C4-2B (cell line): ENCODE data around the gene IMPACT.

Experiments
- ZFX ChIP-seq: fragments of 450-650 bp; IDR thresholded peaks from 2 replicates; pipeline ENCODE4 v1.6.1; 2017
- TF ChIP-seq, protein P1 (sequence below): fragments of 450-650 bp; conservative IDR thresholded peaks from 2 replicates; pipeline ENCODE4 v1.5.1; 2017; ENCODE audit warnings: mild to moderate bottlenecking

DNA sequence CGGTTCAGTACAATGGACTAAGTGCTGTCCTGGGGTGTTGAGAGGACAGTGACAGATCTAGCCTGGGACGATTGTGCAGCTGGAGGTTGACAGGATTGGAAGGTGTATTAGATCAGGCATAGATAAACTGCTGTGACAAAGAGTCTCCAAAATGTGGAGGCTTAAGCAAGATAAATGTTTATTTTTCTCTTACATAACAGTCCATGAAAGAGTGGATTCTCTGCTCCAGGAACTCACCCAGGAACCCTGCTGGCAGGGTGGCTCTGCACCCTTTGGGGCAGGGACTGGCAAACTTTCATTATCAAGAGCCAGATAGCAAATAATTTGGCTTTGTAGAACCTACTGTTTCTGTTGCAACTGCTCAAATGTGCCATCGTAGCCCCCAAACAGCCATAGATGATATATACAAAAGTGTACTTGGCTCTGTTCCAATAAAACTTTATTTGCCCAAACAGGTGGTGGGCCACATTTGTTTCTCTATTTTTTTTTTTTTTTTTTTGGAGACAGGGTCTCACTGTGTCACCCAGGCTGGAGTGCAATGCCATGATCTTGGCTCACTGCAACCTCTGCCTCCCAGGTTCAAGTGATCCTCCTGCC is 43.6 kb downstream of the IMPACT start:
- TF ChIP-seq, protein P1, sequence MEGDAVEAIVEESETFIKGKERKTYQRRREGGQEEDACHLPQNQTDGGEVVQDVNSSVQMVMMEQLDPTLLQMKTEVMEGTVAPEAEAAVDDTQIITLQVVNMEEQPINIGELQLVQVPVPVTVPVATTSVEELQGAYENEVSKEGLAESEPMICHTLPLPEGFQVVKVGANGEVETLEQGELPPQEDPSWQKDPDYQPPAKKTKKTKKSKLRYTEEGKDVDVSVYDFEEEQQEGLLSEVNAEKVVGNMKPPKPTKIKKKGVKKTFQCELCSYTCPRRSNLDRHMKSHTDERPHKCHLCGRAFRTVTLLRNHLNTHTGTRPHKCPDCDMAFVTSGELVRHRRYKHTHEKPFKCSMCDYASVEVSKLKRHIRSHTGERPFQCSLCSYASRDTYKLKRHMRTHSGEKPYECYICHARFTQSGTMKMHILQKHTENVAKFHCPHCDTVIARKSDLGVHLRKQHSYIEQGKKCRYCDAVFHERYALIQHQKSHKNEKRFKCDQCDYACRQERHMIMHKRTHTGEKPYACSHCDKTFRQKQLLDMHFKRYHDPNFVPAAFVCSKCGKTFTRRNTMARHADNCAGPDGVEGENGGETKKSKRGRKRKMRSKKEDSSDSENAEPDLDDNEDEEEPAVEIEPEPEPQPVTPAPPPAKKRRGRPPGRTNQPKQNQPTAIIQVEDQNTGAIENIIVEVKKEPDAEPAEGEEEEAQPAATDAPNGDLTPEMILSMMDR = no peak
- no peak for TF ChIP-seq ZFX
